ENCODE measurements around the gene CFAP54.

Gene CFAP54

DNA sequence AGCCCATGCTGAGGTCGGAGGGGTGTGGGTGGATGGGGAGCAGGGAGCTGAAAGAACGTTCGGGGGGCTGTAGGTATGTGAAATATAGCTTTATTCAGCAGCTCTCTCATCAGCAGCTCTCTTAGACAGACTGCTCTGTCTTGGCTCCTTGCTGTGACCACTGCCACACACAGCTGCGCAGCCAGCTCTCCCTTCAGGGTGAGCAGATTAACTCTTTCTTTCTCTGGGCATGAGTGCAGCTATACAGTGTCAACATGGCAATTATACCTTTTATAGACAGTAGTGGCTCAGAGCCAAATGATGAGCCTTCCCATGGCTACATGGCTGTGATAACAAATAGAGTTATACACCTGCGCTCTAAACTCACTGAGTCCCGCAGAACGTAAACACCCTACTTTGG, 280.0 kb downstream of the CFAP54 start:
- DNase-seq: no peak

DNA sequence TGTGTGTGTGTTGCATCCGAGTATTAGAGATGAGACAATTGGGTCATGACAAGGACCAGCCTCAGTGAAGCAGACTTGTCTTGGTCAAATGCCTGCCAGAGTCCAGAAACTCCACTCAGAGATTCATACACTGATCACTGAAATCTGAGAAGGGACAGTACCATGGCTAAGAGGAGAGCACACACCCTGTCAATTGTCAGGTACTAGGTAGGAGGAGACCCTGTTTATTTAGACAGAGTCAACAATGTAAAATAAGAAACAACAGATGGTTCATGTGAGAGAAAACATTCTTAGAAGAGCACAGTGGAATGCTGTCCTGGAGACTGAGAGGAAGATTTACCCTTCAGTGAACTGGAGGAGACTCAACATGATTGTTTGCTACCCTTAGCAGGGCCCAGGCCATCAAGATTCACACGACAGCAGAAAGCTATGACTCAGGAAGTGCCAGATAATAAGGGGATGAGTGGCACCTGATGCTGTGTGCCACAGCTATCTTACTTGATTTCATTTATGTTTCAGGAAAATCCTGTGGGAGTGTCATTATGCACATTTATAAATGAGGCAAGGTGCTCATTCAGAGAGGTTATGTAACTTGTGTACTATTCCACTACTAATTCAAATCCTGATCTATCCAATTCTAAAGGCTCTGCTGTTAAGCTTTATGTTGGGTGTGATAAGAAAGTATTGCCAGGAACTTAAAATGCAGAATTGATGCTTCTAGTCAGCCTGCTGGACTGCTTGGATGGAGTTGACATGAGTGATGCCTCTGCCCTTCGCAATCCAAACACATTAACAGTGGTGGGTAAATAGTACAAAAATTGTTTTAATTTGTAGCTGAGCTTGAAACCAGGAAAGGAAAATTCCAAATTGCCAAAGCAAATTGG, 281.1 kb downstream of the CFAP54 start:
- no peak for DNase-seq

DNA sequence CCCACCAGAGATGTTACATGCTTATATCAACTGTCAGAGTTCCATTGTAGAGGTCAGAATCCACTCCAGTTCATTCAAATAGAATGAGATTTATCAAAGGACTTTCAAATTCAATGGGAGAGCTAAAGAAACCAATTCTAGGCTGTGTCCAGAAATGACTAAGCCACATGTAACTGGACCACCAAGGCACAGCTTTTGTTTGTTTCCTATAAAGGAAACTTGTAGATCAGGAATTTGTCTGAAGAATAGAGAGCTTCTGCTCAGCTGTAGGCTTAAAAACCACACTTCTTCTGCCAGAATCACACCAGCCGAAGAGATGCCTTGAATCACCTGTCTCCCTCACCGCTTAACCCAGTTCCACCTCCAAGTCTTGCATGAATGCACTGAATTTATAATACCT, 283.7 kb downstream of the CFAP54 start:
- DNase-seq: no peak

DNA sequence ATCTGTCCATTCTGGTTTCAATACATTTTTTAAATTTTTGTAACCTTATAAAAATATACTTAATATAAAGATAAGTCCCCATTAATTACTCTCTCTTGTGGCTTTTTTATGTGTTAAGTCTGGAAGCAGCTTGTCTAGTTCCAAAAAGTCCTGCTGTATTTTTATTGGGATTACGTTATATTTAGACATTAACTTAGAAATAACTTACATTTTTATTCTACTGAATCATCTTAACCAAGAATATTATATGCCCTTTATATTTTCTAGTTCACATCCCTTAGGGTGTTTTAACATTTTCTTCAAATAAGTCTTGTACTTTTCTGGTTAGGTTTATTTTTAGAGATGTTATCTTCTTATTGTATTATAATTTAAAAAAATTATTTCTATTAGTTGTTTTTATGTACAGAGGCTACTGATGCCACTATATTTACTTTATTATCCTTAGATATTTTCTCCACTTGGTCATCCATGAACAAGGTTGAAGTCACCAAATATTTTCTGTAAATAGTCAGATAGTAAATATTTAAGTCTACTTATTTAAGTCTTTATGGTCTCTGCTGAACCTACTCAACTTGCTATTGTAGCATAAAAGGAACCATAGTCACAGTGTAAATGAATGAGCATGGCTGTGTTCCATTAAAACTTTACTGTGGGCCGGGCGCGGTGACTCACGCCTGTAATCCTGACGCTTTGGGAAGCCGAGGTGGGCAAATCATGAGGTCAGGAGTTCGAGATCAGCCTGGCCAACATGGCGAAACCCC, 285.3 kb downstream of the CFAP54 start:
- no peak for DNase-seq

DNA sequence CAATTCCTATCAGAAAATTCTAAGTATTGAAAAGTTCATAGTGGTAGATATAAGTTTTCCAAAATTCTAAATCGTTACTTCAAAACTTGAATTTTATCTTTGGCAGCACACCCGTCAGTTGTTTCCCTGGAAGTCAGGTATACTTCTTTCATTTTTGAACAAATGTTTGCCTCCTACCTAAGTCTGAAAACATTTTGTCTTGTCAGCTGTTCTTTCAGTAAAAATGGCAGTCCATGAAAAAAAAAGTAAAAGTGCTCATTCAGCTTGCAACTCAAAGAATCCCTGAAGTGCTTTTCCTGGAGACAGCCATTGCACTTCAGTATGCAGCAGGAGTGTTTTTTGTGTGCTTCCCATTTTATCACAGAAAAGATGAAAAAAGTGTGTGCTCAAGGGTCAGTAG, 287.5 kb downstream of the CFAP54 start:
- DNase-seq: no peak

DNA sequence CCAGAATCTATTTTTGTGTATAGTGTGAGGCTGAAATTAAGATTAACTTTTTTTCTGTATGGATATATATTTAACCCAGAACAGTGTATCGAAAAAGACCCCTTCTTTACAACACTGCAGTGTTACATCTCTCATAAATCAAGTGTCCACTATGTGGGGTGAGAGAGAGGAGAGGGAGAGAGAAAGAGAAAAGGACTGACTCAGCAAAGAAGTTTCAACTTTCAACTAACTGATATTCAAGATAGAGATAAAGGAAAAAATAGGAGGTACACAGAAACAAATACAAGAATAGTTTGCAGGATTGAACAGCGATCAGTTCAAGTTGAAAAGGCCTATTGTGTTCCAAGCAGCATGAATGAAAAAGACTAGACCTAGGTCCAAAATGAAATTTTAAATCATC, 291.0 kb downstream of the CFAP54 start:
- DNase-seq: no peak

DNA sequence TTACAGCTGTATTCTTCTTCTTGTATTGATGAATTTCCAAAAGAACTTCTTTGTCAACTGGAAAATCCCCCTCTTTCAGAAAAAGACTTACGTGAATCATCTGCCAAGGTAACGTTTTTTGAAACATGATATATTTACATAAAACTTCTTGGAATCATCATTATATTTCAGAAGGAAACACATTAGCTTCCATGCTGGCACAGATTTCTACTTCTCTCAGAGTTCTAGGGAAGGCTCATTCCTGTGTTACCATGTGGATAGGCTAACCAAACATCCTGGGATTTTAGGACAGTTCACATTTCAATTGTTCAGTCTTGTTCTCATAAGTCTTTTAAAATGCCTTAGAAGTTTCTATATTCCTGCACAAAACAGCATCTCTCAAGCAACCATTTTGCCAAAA, 297.4 kb downstream of the CFAP54 start:
- no peak for DNase-seq

DNA sequence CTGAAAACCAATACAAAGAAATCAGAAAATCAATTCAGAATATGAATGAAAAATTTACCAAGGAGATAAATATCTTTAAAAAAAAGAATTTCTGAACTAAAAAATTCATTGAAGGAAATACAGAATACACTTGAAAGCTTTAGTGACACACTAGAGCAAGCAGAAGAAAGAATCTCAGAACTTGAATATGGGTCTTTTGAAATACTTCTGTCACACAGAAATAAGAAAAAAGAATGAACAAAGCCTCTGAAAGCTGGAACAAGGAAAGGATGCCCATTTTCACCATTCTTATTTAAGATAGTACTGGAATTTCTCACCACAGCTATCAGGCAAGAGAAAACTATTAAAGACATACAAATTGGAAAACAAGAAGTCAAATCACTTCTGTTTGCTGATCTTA, 314.6 kb downstream of the CFAP54 start:
- no peak for DNase-seq

DNA sequence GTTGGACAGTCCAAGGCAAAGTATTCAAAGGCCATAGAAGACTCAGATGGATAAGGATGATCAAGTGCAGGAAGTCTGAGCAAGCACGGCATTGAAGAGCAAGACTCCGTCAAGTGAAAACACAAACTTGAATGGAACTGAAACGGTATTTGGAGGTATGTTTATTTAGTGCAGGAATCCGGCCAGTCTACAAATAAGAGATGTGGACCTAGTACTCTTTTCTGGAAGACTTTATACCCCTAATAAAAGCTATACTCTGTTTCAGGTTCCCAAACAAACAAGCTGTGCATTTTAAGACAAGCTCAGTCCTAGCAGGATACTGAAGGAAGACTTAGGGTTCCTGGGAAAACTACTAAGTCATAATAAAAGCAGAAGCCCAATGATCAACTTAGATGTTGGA, 316.9 kb downstream of the CFAP54 start:
- DNase-seq: no peak

DNA sequence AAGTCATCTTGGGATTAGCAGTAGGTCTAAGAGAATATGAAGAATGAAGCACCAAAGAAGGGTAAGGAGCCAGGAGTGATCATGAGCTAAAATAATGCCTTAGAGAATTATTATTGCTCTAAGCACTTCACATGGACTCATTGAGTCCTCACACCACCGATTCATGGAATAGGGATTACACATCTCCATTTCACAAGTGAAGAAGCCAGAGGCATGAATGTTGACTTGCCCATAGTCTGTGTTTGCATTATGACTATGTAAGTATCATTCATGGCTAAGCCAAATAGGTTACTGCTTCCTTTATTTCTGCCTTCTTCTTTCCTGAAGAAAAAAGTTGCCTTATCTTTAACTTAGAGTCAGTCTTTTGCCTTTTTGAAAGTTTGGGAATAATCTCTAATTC, 318.4 kb downstream of the CFAP54 start:
- DNase-seq: no peak

DNA sequence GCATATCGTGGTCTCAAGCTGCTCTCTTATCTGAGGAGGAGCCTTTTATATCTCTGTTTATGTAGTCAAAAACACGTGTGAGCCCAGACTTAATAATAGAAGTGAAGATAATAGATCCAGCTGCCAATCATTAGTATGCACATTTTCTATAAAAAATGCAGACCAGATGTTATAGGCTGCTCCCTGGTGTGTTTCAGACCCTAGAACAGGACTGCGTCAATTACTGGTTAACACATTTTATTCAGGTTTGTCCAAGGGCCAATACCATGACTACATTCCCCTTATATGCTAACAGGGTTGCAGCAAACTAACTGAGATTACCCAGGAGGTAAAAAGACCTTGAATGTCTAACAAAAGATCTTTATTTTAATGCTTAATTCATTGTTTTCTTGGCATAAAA, 319.2 kb downstream of the CFAP54 start:
- no peak for DNase-seq

DNA sequence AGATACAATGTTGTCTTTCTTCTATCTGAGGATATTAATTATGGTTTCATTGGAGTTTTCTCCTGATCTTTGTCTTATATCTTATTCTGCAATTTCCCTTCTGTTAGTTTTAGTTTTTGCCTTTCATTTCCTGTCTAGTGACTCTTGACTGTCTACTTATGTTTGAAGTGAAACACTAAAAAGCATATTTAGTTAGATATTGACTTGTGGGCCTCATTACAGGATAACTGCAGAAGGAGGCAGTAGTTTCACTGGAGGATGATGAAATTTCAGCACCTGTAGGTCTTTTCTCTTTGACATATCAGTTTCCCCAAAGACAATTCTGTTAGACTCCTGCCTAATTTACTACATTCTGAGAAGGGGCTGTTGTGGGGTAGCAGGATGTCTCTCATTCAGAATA, 320.1 kb downstream of the CFAP54 start:
- no peak for DNase-seq

DNA sequence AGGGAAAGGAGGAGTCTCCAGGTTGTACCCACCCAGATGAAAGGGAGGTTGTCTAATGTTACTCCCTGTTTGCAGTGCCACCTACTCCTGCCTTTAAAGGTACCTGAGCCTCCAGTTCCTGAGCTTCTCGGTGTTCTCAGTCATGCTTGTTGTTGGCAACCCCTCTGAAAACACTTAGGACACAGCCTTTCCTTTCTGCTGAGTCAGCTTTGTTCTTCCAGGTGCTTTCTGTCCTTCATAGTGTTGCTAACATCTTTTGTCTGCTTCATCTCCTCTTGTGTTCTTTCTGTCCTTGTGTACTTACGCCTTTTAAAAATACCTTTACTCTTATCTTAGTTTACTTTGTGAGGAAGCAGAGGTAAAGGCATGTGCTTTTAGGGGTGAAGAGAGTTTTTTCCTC, 320.7 kb downstream of the CFAP54 start:
- no peak for DNase-seq

DNA sequence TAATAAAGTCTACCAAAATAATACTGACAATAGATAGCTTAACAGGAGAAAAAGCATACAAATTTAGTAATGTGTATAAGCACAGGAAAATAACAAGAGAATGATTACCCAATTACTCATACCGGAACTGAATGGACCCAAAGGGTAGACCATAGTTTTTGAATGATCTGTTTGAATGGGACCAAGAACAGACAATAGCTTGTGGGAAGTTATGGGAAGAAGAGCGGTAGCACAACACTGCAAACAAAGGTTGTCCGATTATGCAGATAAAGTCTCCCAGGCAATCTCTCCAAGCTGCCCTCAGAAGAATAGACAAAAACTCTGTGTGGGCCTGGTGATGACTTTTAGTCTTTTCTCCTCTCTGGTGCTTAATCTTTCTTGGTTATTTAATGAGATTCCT, 321.1 kb downstream of the CFAP54 start:
- no peak for DNase-seq

DNA sequence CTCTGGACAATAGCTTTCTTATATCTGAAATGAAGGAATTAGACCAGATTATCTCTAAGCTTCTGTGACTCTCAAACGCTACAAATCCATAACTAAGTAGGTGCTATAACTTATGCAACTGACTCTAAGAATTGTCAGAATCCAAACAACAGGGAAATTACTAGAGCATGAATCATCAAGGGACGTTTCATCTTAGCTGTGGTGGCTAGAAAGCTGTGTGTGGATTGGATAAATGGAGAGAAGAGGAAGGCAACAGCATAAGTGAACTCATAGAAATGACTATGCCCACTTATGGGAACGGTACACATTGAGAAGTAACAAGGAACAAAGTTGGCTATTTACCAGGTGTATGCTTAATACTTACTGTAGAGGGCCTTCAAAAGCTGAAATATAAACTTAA, 321.7 kb downstream of the CFAP54 start:
- DNase-seq: no peak

DNA sequence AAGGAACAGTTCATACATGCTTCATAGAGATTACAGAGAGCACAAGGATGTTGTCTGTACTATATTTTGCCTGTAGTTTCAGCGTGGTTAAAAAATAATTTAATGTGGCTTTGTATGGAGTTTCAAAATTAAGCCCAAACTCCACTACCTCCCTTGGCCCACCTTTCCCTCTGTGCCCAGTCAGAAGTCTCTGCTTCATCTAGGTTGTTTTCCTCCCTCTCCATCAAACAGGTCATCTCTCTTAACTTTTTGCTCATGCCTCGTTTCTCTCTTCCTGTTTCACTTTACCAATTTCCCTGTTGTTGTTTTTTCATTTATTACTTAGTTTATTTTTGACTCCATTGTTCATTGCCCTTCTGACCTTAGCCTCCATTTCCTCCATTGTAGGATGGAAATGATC, 322.8 kb downstream of the CFAP54 start:
- no peak for DNase-seq

DNA sequence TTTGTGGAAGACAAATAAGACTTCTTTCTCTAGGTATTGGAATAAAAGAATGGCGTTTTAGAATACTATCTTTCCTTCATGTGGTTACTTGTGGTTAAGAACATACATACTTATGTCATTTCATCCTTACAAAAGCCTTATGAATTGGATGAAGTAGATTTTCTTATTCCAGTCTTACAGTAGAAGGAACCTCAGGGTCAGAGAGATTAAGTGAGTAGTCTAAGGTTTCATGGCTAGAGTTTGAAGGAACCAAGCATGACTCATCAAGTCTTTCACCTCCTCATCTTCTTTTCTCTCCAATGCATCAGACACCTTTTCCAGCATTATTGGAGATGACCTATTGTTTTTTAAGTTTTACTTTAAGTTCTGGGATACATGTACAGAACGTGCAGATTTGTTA, 324.8 kb downstream of the CFAP54 start:
- DNase-seq: no peak

DNA sequence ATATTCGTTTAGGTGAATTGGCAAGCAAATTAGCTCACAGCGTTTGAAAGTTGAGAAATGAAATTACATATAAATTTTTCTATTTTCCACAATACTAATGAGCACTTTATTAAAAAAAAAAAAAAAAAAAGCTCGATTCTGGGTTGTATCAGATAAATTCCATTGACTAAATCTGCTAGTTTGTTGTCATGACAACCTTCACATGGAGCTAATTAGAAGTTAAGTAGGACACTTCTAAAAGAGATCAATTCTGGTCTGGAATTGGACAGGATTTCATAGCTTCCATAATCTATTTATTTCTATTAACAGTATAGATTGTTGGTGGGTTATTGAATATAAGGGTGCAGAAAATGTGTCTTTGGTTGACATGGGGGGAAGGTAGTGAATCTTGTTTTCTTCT, 332.2 kb downstream of the CFAP54 start:
- no peak for DNase-seq

DNA sequence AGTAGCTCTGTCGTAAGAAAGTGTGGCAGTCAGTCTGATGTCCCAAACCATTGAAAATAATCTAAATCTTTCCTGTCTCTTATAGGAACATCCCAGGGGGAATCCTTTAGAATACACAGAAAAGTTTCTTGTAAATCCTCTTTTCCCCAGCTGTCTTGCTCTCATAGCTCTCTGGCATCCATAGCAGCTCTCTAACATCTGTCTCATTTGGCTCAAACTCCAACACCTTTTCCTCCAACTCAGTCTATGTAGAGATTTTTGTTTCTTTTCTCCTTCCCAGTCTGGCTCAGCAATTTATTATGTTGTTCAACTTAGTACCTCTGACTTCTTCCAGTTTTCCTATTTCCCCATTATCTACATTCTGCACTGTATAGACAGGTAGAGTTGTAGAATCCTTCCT, 333.3 kb downstream of the CFAP54 start:
- DNase-seq: peak; percentile 27

DNA sequence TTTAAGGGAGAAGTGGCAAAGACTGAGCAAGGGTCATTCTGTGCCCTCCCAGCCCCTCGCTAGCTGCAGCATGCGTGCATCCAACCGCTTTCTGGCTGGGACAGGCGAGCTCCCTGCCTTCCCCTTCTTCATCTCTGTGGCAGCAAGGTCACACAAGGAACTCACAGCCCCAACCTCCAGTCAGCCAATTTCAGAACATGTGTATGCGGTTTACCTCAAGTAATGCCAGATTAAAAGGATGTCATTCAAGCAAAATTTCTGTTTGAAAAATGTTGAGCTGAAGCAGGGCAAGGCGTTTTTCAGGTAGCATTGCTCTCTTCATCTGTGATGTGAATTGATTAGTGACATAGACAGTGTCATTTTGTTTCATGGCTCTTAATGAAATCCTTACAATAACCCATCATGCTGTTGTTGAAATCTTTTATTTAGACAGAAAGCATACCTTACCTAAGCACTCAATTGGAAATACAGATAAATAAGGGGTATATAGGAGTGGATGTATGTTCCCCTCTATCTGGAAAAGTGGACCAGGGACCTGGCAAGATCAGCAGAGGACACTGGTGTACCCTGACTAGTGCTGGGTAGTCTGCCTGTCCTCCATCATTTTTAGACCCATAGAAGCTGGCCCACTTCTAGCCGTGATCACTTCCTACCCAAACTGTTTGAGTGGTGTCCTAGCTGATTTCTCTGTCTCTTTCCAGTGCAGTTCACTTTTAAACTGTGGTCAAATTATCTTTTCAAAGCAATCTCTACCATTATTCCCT, 334.9 kb downstream of the CFAP54 start:
- no peak for DNase-seq

DNA sequence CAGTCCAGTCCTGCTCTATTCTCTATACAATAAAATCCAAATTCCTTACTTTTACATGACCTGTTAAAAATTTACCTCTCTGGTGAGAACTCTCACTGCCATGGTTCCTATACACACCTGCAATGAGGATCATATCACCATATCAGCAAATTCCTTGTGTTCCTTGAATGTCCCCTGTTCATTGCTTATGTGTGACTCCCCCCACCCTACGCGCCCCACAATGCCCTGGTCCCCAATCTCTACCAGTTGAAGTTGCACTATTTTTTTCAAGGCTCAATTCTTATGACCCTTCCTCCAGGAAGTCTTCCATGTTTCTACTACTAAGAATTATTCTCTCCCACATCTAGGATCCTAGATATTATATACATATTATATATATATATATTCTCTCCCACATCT, 335.5 kb downstream of the CFAP54 start:
- DNase-seq: no peak

DNA sequence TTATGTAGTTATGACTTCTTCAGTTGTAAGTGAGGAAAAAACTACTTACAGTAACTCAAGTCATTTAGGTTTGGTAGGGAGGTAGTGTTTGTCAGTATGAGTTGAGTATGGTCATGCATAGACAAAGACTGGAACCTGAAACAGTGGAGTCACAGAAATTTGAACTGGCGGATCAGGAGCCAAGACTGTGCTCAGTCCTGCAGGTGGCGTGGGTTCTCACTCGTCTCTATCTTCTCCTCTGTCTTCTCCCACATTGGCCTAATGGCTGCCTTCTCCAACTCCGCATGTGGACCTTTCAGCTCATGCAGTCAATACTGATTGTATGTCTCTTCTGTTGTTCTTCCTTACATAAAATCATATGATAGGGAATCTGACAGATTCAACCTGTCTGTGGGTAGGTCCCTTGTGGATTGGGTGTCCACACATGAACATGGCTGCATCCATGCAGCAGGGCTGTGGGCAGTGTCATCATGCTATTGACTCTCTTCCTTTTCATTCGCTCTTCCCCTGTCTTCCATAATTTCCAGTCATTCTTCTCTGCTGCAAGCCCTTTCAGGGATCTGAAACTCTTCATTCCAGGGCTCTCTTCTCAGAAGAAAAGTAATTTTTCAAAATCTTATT, 338.9 kb downstream of the CFAP54 start:
- DNase-seq: no peak

DNA sequence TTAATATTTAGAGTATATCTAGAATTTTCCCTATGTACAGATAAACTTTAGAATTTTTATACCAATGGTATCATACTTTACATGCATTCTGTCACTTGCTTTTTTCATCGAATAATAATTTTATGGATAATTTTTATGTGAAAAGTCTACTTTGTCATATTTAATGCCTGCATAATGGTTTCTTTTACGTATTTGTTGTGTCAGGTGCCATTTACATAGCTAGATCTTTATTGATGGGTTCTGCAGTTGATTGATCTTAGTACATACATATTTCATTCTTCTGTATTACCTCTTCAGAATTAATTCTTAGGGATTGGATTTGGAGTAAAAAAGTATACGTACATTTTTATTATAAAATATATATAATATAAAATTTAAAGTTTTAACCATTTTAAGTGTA, 340.0 kb downstream of the CFAP54 start:
- DNase-seq: no peak

All from right hindlimb (tissue), 1 donor.